ENCODE data around the gene TAF4. TPM values are rescaled to one million over a fixed set of nuclear protein-coding genes. Genes with fewer than 3 reads are reported as not detected.
"Not testable (repeated sequence)": the region's sequence is repeated elsewhere in the genome, so short reads cannot be mapped to it uniquely, and the experiment has no call there.

TAF4 gene
- total and polyA plus RNA-seq, 2 donors, result 3.4 to 12.0 TPM

DNA sequence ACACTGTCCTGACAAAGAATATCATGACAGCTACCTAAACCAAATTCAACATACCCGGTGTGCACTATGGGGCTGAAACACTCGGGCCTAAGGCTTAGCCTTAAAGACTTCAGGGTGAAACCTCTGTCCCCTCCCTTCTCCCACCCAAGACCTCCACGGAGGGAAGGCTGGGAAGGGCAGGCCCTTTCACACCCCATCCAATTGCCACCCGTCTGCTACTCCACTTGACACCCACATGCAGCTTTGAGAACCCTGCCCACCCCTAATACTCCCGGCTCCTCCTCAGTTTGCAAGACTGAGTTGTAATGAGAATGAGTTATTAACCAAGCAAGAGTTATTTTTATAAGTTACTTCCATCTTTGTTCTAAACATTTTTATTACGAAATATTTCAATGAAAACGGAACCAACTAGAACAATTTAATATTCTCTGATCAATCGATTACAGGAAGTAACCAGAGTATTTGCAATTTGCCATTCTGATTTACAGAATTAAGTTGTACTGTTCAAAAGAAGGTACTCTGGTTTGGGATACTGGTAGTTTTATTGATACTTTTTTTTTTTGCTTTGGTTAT lies 3.7 kb downstream of the TAF4 start:
- DNase-seq (ENCODE audit: low read depth in 6 of 9, low spot score in 9 of 9), result no peak
- H3K36me3 ChIP-seq (ENCODE audit: control insufficient read depth in 2 of 2, insufficient read depth in 2 of 2, low read length in 1 of 2), result peaks cover 4 to 6% of the 10 kb centered on the region in 2 donors
- peaks cover 35 to 37% of the 10 kb centered on the region in 2 donors for H3K4me1 ChIP-seq (ENCODE audit: control insufficient read depth in 2 of 2, insufficient read depth in 2 of 2, low read length in 2 of 2)
- WGBS, result 95% methylated on average over 8 of the region's 8 CpGs
- H3K4me3 ChIP-seq (ENCODE audit: low read length in 2 of 2), result no peak overlapping the region
- H3K9me3 ChIP-seq (ENCODE audit: control insufficient read depth in 2 of 2, insufficient read depth in 1 of 2, low read length in 1 of 2), result no peaks in the 10 kb centered on the region
- no peaks in the 10 kb centered on the region for H3K27me3 ChIP-seq (ENCODE audit: control insufficient read depth in 2 of 2, insufficient read depth in 1 of 2, low read length in 1 of 2)
- no peak overlapping the region for H3K27ac ChIP-seq (ENCODE audit: low read depth in 1 of 2, low read length in 1 of 2)

DNA sequence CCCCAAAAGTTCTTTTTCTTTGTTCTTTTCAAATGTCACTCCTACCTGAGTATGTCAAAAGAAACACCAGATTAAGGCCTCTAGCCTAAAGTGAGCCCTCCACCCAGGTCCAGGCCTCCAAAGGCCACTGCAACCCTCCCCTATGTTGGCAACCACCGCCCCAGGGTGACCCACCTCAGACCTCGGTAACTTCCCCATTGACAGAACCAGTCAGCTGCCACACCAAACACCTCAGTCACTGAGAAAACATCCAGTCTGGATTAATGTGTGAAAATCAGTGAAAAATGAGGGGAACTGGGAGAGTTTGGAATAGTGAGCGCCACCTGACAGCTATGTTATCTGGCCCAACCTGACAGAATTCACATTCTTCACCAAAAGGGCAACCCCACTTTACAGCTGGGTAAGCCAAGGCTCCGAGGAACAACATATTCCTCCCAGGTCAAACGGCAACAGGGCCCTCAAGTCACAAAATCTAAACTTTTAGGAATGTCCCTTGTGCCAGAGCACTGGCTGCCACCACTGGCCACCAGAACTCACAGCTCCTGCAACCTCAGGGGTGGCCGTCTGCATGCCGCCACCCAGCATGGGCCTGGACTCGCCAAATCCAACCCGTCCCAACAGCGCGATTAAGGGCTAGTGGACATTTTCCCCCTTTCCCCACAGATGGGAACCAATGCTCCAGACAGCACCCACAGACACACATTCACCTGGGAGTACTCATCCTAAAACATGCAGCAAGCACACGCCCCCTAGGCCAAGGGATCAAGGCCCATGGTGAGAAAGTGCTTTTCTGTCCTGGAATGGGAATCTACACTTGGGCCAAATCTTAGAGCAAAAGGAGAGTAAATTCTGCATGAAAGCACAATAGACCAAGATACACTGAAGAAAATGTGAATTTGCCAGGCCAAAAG lies 4.8 kb downstream of the TAF4 start:
- Histone ChIP-seq H3K27ac (ENCODE audit: low read depth in 1 of 2, low read length in 1 of 2) (no peak overlapping the region), H3K9me3 (ENCODE audit: control insufficient read depth in 2 of 2, insufficient read depth in 1 of 2, low read length in 1 of 2) (no peaks in the 10 kb centered on the region), H3K36me3 (ENCODE audit: control insufficient read depth in 2 of 2, insufficient read depth in 2 of 2, low read length in 1 of 2) (peaks cover 4 to 6% of the 10 kb centered on the region in 2 donors), H3K4me3 (ENCODE audit: low read length in 2 of 2) (no peak overlapping the region), H3K27me3 (ENCODE audit: control insufficient read depth in 2 of 2, insufficient read depth in 1 of 2, low read length in 1 of 2) (no peaks in the 10 kb centered on the region), H3K4me1 (ENCODE audit: control insufficient read depth in 2 of 2, insufficient read depth in 2 of 2, low read length in 2 of 2) (peaks cover 30 to 34% of the 10 kb centered on the region in 2 donors)
- 96% methylated on average over 12 of the region's 12 CpGs for WGBS
- no peak for DNase-seq (ENCODE audit: low read depth in 6 of 9, low spot score in 9 of 9)

DNA sequence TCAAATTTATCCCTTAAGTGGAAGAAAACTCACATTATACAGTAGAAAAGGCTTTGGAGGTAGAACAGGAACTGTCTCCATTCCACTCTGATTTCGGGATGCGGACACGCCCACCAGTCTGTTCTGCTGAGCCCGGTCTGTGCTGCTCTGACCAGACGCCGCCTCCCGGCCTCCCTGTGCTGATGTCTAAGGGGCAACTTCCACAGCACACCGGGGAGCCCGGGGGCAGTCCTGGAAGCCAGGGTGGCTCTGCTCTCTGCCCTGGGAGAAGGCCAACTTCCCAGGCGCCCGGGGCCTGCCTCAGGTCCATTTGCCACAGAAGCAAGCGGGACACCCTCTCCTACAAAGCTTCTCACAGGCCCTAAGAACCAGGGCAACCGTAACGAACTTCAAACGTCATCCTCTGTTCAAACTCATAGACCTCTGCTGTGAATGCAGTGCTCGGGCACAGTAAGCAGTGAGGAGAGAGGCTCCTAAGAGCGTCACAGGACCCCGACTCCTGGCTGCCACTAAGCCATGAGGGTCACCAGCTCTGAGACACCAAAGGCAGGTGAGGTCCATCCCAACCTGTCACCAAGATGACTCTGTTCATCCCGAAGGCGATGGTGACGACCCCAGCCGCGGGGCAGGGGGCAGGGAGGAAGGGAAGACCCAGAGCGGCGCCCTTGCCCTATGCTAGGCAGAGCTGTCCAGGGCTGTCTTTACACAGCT lies 5.6 kb downstream of the TAF4 start:
- 96% methylated on average over 25 of the region's 25 CpGs for WGBS
- no peak for DNase-seq (ENCODE audit: low read depth in 6 of 9, low spot score in 9 of 9)
- peaks cover 30 to 34% of the 10 kb centered on the region in 2 donors for H3K4me1 ChIP-seq (ENCODE audit: control insufficient read depth in 2 of 2, insufficient read depth in 2 of 2, low read length in 2 of 2)

DNA sequence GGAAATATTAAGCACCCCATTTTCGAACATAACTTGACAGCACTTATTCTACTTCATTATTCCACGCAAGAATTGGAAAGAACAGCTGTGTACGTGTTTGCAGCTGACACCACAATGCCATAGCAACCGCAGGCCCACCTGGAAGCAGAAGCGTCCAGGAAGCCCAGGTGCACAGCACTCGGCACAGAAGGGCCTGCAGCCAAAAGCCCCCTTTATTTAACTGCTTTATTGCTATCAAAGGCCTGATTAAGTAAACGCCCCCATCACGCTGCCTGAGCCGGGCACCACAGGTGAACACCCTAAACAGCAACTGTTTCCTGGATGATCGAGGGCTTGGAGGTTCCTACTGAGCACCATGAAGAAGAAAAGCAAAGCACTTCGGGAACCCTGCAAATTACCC lies 6.3 kb downstream of the TAF4 start:
- WGBS, result 39% methylated on average over 11 of the region's 11 CpGs

More for the DNA sequence above, 5.6 kb downstream of the TAF4 start:
- no peaks in the 10 kb centered on the region for H3K27me3 ChIP-seq (ENCODE audit: control insufficient read depth in 2 of 2, insufficient read depth in 1 of 2, low read length in 1 of 2)
- H3K4me3 ChIP-seq (ENCODE audit: low read length in 2 of 2), result no peak overlapping the region
- H3K36me3 ChIP-seq (ENCODE audit: control insufficient read depth in 2 of 2, insufficient read depth in 2 of 2, low read length in 1 of 2), result peaks cover 6 to 9% of the 10 kb centered on the region in 2 donors
- no peaks in the 10 kb centered on the region for H3K9me3 ChIP-seq (ENCODE audit: control insufficient read depth in 2 of 2, insufficient read depth in 1 of 2, low read length in 1 of 2)
- H3K27ac ChIP-seq (ENCODE audit: low read depth in 1 of 2, low read length in 1 of 2), result no peak overlapping the region

DNA sequence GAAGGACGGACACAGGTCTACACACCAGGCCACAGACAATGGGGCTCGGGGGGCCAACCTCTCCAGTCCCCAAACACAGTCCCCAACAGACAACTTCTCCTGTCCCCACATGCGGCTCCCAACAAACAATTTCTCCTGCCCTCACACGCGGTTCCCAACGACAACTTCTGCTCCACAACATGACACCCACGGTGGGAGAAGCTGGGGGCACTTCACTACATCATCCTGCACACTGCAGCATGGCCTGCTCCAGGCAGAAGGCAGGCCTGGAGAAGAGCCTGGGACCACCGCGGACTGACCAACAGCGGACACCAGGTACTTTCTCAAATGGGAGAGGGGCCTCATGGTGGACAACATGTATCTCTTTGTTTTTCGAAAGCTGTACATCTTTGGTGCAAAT lies 6.7 kb downstream of the TAF4 start:
- no peak for DNase-seq (ENCODE audit: low read depth in 6 of 9, low spot score in 9 of 9)
- peaks cover 27% of the 10 kb centered on the region in 2 donors for H3K4me1 ChIP-seq (ENCODE audit: control insufficient read depth in 2 of 2, insufficient read depth in 2 of 2, low read length in 2 of 2)
- no peaks in the 10 kb centered on the region for H3K9me3 ChIP-seq (ENCODE audit: control insufficient read depth in 2 of 2, insufficient read depth in 1 of 2, low read length in 1 of 2)
- H3K4me3 ChIP-seq (ENCODE audit: low read length in 2 of 2), result no peak overlapping the region
- 98% methylated on average over 11 of the region's 11 CpGs for WGBS
- no peak overlapping the region for H3K27ac ChIP-seq (ENCODE audit: low read depth in 1 of 2, low read length in 1 of 2)
- no peaks in the 10 kb centered on the region for H3K27me3 ChIP-seq (ENCODE audit: control insufficient read depth in 2 of 2, insufficient read depth in 1 of 2, low read length in 1 of 2)
- H3K36me3 ChIP-seq (ENCODE audit: control insufficient read depth in 2 of 2, insufficient read depth in 2 of 2, low read length in 1 of 2), result peaks cover 11 to 19% of the 10 kb centered on the region in 2 donors

More for the DNA sequence above, 6.3 kb downstream of the TAF4 start:
- Histone ChIP-seq H3K9me3 (ENCODE audit: control insufficient read depth in 2 of 2, insufficient read depth in 1 of 2, low read length in 1 of 2) (no peaks in the 10 kb centered on the region), H3K36me3 (ENCODE audit: control insufficient read depth in 2 of 2, insufficient read depth in 2 of 2, low read length in 1 of 2) (peaks cover 10 to 16% of the 10 kb centered on the region in 2 donors), H3K4me3 (ENCODE audit: low read length in 2 of 2) (no peak overlapping the region), H3K4me1 (ENCODE audit: control insufficient read depth in 2 of 2, insufficient read depth in 2 of 2, low read length in 2 of 2) (peaks cover 30 to 32% of the 10 kb centered on the region in 2 donors), H3K27ac (ENCODE audit: low read depth in 1 of 2, low read length in 1 of 2) (no peak overlapping the region), H3K27me3 (ENCODE audit: control insufficient read depth in 2 of 2, insufficient read depth in 1 of 2, low read length in 1 of 2) (no peaks in the 10 kb centered on the region)
- peak in 4 of 9 donors; percentile 22 to 56 (median 38) for DNase-seq (ENCODE audit: low read depth in 6 of 9, low spot score in 9 of 9)

DNA sequence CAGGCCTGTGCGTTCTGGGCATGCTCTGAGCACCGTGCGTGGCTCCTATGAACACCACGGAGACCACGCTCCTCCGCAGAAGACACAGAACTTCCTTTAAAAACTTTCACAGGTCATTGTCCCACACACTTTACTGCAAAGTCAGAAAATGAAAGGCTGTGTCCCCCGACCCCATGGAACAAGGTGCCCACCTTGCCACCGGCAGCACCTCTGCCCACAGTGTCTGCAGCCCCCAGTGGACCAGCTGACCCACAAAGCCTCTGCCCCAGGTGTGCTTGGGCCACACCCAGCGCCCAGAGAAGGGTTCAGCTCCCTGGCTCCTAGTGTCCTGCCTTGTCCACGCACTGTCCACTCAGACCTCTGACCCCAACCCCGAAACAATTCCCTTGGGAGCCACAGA lies 8.7 kb downstream of the TAF4 start:
- Histone ChIP-seq H3K27ac (ENCODE audit: low read depth in 1 of 2, low read length in 1 of 2) (no peak overlapping the region), H3K36me3 (ENCODE audit: control insufficient read depth in 2 of 2, insufficient read depth in 2 of 2, low read length in 1 of 2) (peaks cover 11 to 16% of the 10 kb centered on the region in 2 donors), H3K9me3 (ENCODE audit: control insufficient read depth in 2 of 2, insufficient read depth in 1 of 2, low read length in 1 of 2) (no peaks in the 10 kb centered on the region), H3K4me1 (ENCODE audit: control insufficient read depth in 2 of 2, insufficient read depth in 2 of 2, low read length in 2 of 2) (peaks cover 15 to 17% of the 10 kb centered on the region in 2 donors), H3K4me3 (ENCODE audit: low read length in 2 of 2) (no peak overlapping the region), H3K27me3 (ENCODE audit: control insufficient read depth in 2 of 2, insufficient read depth in 1 of 2, low read length in 1 of 2) (no peaks in the 10 kb centered on the region)
- no peak for DNase-seq (ENCODE audit: low read depth in 6 of 9, low spot score in 9 of 9)
- 81% methylated on average over 11 of the region's 11 CpGs for WGBS

DNA sequence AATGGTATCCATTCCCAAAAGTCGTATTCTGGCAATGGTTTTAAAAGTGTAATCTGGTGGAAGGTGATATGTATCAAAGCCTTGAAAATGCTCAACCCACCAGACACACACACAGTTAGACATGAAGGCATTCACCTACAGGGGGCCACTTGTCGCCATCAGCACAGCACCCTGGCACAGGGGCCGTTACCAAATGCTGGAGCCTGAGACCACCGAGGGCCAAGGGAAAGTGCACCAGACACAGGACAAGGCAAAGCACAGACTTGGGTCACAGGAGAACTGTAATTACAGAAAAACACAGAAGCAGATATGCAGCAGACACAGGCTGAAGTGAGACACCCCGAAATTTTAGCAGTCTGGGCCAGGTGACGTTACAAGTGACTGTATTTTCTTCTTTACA lies 9.3 kb downstream of the TAF4 start:
- DNase-seq (ENCODE audit: low read depth in 6 of 9, low spot score in 9 of 9), result no peak
- Histone ChIP-seq H3K27ac (ENCODE audit: low read depth in 1 of 2, low read length in 1 of 2) (no peak overlapping the region), H3K4me1 (ENCODE audit: control insufficient read depth in 2 of 2, insufficient read depth in 2 of 2, low read length in 2 of 2) (peaks cover 15 to 17% of the 10 kb centered on the region in 2 donors), H3K36me3 (ENCODE audit: control insufficient read depth in 2 of 2, insufficient read depth in 2 of 2, low read length in 1 of 2) (peaks cover 11 to 16% of the 10 kb centered on the region in 2 donors), H3K9me3 (ENCODE audit: control insufficient read depth in 2 of 2, insufficient read depth in 1 of 2, low read length in 1 of 2) (no peaks in the 10 kb centered on the region), H3K27me3 (ENCODE audit: control insufficient read depth in 2 of 2, insufficient read depth in 1 of 2, low read length in 1 of 2) (no peaks in the 10 kb centered on the region), H3K4me3 (ENCODE audit: low read length in 2 of 2) (no peak overlapping the region)
- WGBS, result 98% methylated on average over 6 of the region's 6 CpGs

DNA sequence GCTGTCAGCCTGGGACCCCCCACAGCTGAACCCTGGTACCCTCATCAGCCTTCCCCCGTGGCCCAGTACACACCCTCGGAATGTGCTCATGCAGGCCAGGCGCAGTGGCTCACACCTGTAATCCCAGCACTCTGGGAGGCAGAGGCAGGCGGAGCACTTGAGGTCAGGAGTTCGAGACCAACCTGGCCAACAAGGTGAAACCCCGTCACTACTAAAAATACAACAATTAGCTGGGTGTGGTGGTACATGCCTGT lies 9.9 kb downstream of the TAF4 start:
- Histone ChIP-seq H3K4me1 (ENCODE audit: control insufficient read depth in 2 of 2, insufficient read depth in 2 of 2, low read length in 2 of 2) (peaks cover 15% of the 10 kb centered on the region in 2 donors), H3K36me3 (ENCODE audit: control insufficient read depth in 2 of 2, insufficient read depth in 2 of 2, low read length in 1 of 2) (peaks cover 9 to 16% of the 10 kb centered on the region in 2 donors)
- WGBS, result over 99% methylated on average over 6 of the region's 6 CpGs
- DNase-seq (ENCODE audit: low read depth in 6 of 9, low spot score in 9 of 9); H3K27ac ChIP-seq (ENCODE audit: low read depth in 1 of 2, low read length in 1 of 2); H3K27me3 ChIP-seq (ENCODE audit: control insufficient read depth in 2 of 2, insufficient read depth in 1 of 2, low read length in 1 of 2); H3K9me3 ChIP-seq (ENCODE audit: control insufficient read depth in 2 of 2, insufficient read depth in 1 of 2, low read length in 1 of 2); H3K4me3 ChIP-seq (ENCODE audit: low read length in 2 of 2): not testable (repeated sequence)

Data from thymus (tissue), 11 donors.